ENCODE results near the gene GRAP2. TPM values are rescaled to one million over a fixed set of nuclear protein-coding genes. Genes with fewer than 3 reads are reported as not detected.

Gene GRAP2
- total and polyA plus RNA-seq, 2 of the 8 experiments (the other 6 are each of a cell fraction or from before 2014, with no cell fraction given): 0.08 TPM; not detected in 1

GRCh38 chr22:39926753-39927152 is 25.9 kb downstream of the GRAP2 start (continued):
- TF ChIP-seq RAD21 (IDR thresholded peaks at IDR 0.05 in 1 of 2, conservative IDR thresholded peaks at IDR 0.05 in 1 of 2; ENCODE audit: low read depth in 2 of 2, low read length in 2 of 2) (no peak), JUN (IDR thresholded peaks at IDR 0.05; ENCODE audit: low read depth, low read length) (no peak)

Data from H1 (cell line).